ENCODE results near the gene EIF5A2.
A peak's percentile ranks its signal among the peaks of the same experiment; 100 is the strongest.
"Not testable (repeated sequence)": the region's sequence is repeated elsewhere in the genome, so short reads cannot be mapped to it uniquely, and the experiment has no call there.

Gene EIF5A2

DNA sequence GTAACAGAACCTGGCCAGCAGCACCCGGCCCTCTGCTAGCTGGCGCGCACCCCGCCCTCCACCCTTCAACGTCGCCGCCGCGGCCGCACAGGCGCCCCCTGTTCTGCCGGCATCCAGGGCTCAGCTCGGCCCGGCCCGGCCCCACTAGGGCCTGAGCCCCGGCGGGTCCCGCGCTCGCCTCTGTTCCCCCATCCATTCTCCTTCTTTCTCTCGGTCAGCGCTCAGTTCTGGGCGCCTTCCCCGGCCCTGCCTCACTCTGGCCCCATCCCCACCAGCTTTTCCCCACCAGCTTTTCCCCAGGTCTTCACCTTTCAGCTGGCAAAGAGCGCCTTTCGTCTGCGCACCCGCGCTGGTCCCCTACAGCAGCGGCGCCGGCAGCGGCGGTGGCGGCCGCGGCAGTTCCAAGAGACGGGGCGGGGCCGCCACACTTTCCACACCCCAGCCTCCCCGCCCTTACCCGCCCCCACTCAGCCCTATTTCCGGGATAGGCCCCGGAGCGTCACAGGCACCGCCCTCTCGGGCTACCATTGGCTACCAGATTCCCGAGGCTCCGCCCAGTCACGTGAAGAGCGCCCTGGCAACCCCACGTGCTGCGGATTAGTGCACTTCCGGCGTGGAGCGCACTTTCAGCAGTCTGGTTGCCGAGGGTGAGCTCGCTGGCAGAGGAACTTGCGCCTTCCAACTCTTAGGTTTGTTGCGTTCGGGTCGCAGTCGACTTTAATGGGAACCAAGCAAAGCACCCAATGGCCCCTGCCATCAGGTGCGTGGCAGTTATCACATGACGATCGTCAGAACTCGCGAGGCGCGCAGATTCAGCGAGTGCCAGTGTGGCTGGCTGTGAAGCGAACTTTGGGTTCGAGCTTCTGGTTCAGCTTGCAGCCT lies at the start of gene EIF5A2:
Gene EIF5A2 (minus strand): TSS at position 403 of the 882 bp plus-strand sequence. CDS start 831 bp downstream, outside the sequence.
- peak; percentile 85 for DNase-seq (ENCODE audit: low read depth)

DNA sequence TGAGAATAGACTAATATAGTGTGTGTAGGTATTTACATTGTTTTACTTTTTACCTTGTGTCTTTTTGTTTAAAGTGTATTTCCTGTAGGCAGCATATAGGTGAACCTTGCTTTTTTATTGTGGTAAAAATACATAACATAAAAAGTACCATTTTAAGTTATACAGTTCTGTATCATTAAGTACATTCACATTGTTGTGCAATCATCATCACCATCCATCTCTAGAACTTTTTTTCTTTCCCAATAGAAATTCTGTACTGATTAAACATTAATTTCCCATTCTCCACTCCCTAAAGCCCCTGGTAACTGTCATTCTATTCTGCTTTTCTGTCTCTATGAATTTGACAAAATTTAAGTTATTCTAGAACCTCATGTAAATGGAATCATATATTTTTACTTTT lies 48.2 kb upstream of the EIF5A2 start:
- DNase-seq (ENCODE audit: low read depth): no peak

DNA sequence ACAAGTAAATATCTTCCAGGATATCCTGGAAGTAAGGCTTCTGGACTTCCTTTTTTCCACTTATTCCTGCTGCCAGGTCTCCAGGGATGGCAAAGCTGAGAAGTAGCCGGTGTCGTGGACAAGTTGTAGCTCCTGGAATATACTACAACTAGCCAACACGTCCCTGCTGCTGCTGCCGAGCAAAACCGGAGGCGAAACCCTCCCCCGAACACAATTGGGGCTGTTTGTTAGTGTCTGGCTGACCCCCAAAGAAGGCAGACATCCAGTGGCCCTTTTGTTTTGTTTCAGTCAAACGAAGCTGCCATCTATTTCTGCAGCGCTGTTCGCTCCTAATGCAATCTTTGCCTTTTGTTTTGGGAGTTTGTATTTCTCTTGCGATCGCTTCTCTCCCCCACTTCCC lies 45.3 kb upstream of the EIF5A2 start:
- DNase-seq (ENCODE audit: low read depth): no peak

GRCh38 chr3:170953229-170953628 lies 44.8 kb upstream of the EIF5A2 start:
- no peak for DNase-seq (ENCODE audit: low read depth)

DNA sequence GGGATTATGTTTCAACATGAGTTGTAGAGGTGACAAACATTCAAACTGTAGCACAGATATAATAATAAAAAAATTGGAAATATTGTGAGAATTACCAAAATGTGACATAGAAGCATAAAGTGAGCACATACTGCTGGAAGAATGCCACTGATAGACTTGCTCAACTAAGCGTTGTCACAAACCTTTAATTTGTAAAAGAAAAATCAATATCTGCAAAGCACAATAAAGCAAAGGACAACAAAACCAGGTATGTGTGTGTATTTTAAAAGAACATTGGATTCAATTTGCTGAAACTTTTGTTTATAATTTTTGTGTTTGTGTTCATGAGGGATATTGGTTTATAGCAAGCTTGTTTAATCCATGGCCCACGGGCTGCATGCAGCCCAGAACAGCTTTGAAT lies 40.8 kb upstream of the EIF5A2 start:
- no peak for DNase-seq (ENCODE audit: low read depth)

- no peak for DNase-seq (ENCODE audit: low read depth)
Measured at GRCh38 chr3:170947018-170947769, 38.8 kb upstream of the EIF5A2 start.

DNA sequence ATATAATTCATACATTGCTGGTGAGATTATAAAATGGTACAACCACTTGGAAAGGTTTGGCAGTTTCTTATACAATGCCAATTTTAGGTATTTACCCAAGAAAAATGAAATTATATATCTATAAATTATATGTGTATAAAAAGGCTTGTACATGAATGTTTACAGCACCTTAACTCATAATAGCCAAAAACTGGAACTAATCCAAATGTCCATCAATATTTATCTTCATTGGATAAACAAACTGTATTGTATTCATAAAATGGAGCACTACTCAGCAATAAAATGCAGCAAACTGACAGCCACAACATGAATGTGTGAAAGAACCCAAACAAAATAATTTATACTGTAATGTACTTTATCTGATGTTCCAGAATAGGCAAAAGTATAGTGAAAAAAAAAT lies 33.6 kb upstream of the EIF5A2 start:
- DNase-seq (ENCODE audit: low read depth): no peak

- DNase-seq (ENCODE audit: low read depth): no peak
Measured at GRCh38 chr3:170941551-170941950, 33.1 kb upstream of the EIF5A2 start.

DNA sequence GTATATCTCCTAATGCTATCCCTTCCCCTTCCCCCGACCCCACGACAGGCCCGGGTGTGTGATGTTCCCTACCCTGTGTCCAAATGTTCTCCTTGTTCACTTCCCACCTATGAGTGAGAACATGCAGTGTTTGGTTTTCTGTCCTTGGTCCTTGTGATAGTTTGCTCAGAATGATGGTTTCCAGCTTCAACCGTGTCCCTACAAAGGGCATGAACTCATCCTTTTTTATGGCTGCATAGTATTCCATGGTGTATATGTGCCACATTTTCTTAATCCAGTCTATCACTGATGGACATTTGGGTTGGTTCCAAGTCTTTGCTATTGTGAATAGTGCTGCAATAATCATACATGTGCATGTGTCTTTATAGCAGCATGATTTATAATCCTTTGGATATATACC lies 24.6 kb upstream of the EIF5A2 start:
- DNase-seq (ENCODE audit: low read depth): not testable (repeated sequence)

- not testable (repeated sequence) for DNase-seq (ENCODE audit: low read depth)
Measured at GRCh38 chr3:170923553-170923952, 15.1 kb upstream of the EIF5A2 start.

- DNase-seq (ENCODE audit: low read depth): no peak
Measured at GRCh38 chr3:170918715-170919114, 10.3 kb upstream of the EIF5A2 start.

DNA sequence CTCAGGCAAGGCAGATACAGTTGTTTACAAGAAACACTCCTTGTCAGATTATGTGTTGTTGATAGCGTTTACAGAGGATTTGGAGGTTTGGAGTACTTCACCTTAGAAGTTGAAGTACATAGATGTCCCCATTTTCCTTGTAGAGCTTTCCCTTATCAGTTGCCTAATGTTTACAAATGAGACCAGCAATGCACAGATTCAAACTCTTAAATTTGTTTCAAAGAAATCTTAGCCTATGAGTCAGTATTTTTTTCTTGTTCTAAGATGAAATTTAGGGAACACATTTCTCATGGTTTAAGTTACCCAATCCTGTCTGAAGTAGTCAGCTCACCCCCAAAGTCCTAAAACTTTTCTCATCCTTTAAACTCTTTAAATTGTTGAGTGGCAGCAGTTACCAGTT lies 6.3 kb upstream of the EIF5A2 start:
- no peak for DNase-seq (ENCODE audit: low read depth)

- DNase-seq (ENCODE audit: low read depth): no peak
Measured at GRCh38 chr3:170914212-170914611, 5.8 kb upstream of the EIF5A2 start.

- DNase-seq (ENCODE audit: low read depth): no peak
Measured at GRCh38 chr3:170911051-170911450, 2.6 kb upstream of the EIF5A2 start.

- no peak for DNase-seq (ENCODE audit: low read depth)
Measured at GRCh38 chr3:170910542-170910941, 2.1 kb upstream of the EIF5A2 start.

- DNase-seq (ENCODE audit: low read depth): no peak
Measured at GRCh38 chr3:170909129-170909903, 879 bp upstream of the EIF5A2 start.

GRCh38 chr3:170907637-170908234 lies 701 bp downstream of the EIF5A2 start:
- no peak for DNase-seq (ENCODE audit: low read depth)

DNA sequence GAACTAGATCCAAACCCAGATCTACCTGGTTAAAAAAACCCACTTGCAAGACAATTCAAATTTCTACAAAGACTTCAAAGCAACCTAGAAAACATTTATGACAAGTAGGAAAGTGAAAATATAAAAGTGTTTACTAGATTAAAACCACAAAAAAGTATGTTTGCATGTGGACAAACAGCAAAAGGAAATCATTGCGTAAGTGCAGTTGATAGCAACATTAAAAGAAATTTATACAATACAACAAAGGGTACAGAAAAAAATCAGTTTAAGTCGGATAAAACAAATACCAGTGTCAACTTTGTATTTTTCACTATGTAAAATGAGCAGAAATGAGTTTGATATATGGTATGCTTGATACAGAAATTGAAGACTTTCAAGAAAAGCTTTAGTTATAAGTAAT lies 2.6 kb downstream of the EIF5A2 start:
- no peak for DNase-seq (ENCODE audit: low read depth)

DNA sequence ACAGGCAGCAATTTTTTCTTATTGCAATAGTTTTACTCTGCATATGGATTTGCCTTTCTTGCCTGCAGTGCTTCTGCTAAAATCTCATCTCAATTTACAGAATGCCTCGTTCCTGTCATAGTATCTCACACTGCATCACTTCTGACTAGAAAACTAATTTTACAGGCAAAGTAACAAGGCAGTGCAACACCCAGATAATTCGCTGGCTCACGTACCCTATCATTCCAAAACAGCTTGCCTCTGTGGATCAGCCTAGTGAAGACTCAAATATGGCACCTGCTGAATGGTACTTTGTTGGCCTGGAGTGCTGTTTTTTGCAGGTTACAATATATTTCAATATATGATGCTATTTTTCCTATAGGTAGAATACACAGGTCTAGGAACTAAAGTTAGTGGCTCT lies 5.3 kb downstream of the EIF5A2 start:
- no peak for DNase-seq (ENCODE audit: low read depth)

DNA sequence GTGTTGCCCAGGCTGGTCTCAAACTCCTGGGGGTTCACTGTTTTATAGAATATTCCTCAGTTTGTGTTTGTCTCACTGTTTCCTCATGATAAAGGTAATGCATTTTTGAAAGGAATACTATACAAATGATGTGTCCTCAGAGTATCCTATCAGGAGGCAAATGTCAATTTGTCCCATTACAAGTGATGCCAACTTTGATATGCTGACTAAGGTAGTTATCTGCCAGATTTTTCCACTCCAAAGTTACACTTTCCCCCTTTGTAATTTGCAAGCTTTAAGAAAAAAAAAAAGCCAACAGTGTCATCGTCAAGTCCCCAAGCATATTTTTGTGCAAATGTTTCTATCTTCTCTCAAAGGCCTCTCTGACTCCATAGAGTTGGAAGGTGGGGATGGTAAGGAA lies 9.0 kb downstream of the EIF5A2 start:
- no peak for DNase-seq (ENCODE audit: low read depth)

- no peak for DNase-seq (ENCODE audit: low read depth)
Measured at GRCh38 chr3:170897978-170898377, 10.5 kb downstream of the EIF5A2 start.

DNA sequence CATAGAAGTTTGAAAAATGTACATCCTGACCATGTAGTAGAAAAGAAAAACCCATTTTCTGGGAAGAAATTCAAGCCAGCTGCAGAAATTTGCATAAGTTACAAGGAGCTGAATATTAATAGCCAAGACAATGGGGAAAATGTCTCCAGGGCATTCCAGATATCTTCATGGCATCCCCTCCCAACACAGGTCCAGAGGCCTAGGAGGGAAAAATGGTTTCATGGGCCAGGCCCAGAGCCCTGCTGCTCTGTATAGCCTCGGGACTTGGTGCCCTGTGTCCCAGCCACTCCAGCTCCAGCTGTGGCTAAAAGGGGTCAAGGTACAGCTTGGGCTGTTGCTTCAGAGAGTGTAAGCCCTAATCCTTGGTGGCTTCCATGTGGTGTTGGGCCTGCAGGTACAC lies 11.2 kb downstream of the EIF5A2 start:
- DNase-seq (ENCODE audit: low read depth): not testable (repeated sequence)

All from stimulated activated CD8-positive, alpha-beta memory T cell treated with anti-CD3 and anti-CD28 coated beads, Interleukin-15, amount 100 ng/mL, for 24 hours (primary cell).